ENCODE data around the gene NTNG2.

NTNG2 gene

GRCh38 chr9:132274861-132275260 is 113.0 kb downstream of the NTNG2 start:
- Histone ChIP-seq H3K4me2 (ENCODE audit: low read depth, low read length) (no peak overlapping the region), H3K79me2 (ENCODE audit: low read length) (no peaks in the 10 kb centered on the region), H3K27me3 (replicated peaks; ENCODE audit: insufficient read depth, low read length) (no peaks in the 10 kb centered on the region), H3F3A (ENCODE audit: insufficient read depth, low read length) (peaks cover 9% of the 10 kb centered on the region; the same call in 1 of the 2 replicates), H4K20me1 (ENCODE audit: insufficient read depth, low read length) (0 out of 2 replicates have a peak, but pooled peaks cover 3% of the 10 kb centered on the region), H3K27ac (ENCODE audit: low read length) (no peak overlapping the region), H3K4me3 (ENCODE audit: low read length) (no peak overlapping the region), H2AFZ (ENCODE audit: low read length) (no peak overlapping the region), H3K9me3 (replicated peaks; ENCODE audit: insufficient read depth, low read length) (no peaks in the 10 kb centered on the region), H3K9ac (ENCODE audit: low read length) (no peak overlapping the region), H3K4me1 (ENCODE audit: low read length) (no peaks in the 10 kb centered on the region), H3K36me3 (replicated peaks; ENCODE audit: insufficient read depth, low read length) (peaks cover 8% of the 10 kb centered on the region), H3K9me2 (replicated peaks; ENCODE audit: insufficient read depth, low read length) (no peaks in the 10 kb centered on the region)
- TF ChIP-seq EZH2phosphoT487 (IDR thresholded peaks at IDR 0.05; ENCODE audit: low read length), result no peak
- no peak for DNase-seq

GRCh38 chr9:132283165-132283564 is 121.3 kb downstream of the NTNG2 start:
- H3K27me3 ChIP-seq (replicated peaks; ENCODE audit: insufficient read depth, low read length), result no peaks in the 10 kb centered on the region
- no peak for DNase-seq
- no peaks in the 10 kb centered on the region for H3K4me1 ChIP-seq (ENCODE audit: low read length)
- TF ChIP-seq CTCF (IDR thresholded peaks at IDR 0.05; ENCODE audit: low read length) (no peak), EZH2phosphoT487 (IDR thresholded peaks at IDR 0.05; ENCODE audit: low read length) (no peak), EZH2 (optimal IDR thresholded peaks at IDR 0.05; ENCODE audit: low read depth, low read length) (no peak)
- peaks cover 8% of the 10 kb centered on the region for H3K36me3 ChIP-seq (replicated peaks; ENCODE audit: insufficient read depth, low read length)
- H3K9me3 ChIP-seq (replicated peaks; ENCODE audit: insufficient read depth, low read length), result no peaks in the 10 kb centered on the region
- no peak overlapping the region for H3K27ac ChIP-seq (ENCODE audit: low read length)
- no peak overlapping the region for H3K4me3 ChIP-seq (ENCODE audit: low read length)
- no peaks in the 10 kb centered on the region for H3F3A ChIP-seq (ENCODE audit: insufficient read depth, low read length)
- no peaks in the 10 kb centered on the region for H3K79me2 ChIP-seq (ENCODE audit: low read length)
- no peaks in the 10 kb centered on the region for H3K9me2 ChIP-seq (replicated peaks; ENCODE audit: insufficient read depth, low read length)
- H4K20me1 ChIP-seq (ENCODE audit: insufficient read depth, low read length), result 0 out of 2 replicates have a peak, but pooled peaks cover 3% of the 10 kb centered on the region
- no peak overlapping the region for H2AFZ ChIP-seq (ENCODE audit: low read length)
- H3K9ac ChIP-seq (ENCODE audit: low read length), result no peak overlapping the region
- no peak overlapping the region for H3K4me2 ChIP-seq (ENCODE audit: low read depth, low read length)

- Histone ChIP-seq H2AFZ (ENCODE audit: low read length) (no peak overlapping the region), H3K9me3 (replicated peaks; ENCODE audit: insufficient read depth, low read length) (no peaks in the 10 kb centered on the region), H3K9me2 (replicated peaks; ENCODE audit: insufficient read depth, low read length) (no peaks in the 10 kb centered on the region), H3K36me3 (replicated peaks; ENCODE audit: insufficient read depth, low read length) (peaks cover 8% of the 10 kb centered on the region), H3K27me3 (replicated peaks; ENCODE audit: insufficient read depth, low read length) (no peaks in the 10 kb centered on the region), H3K4me2 (ENCODE audit: low read depth, low read length) (no peak overlapping the region), H3K27ac (ENCODE audit: low read length) (no peak overlapping the region), H3K4me3 (ENCODE audit: low read length) (no peak overlapping the region), H4K20me1 (ENCODE audit: insufficient read depth, low read length) (no peaks in the 10 kb centered on the region), H3K4me1 (ENCODE audit: low read length) (no peaks in the 10 kb centered on the region), H3K9ac (ENCODE audit: low read length) (no peak overlapping the region), H3F3A (ENCODE audit: insufficient read depth, low read length) (no peaks in the 10 kb centered on the region), H3K79me2 (ENCODE audit: low read length) (no peaks in the 10 kb centered on the region)
- DNase-seq, result no peak
- TF ChIP-seq EZH2phosphoT487 (IDR thresholded peaks at IDR 0.05; ENCODE audit: low read length) (no peak), EZH2 (optimal IDR thresholded peaks at IDR 0.05; ENCODE audit: low read depth, low read length) (no peak), CTCF (IDR thresholded peaks at IDR 0.05; ENCODE audit: low read length) (no peak)
Observed at GRCh38 chr9:132283863-132284262, 122.0 kb downstream of the NTNG2 start.

- H4K20me1 ChIP-seq (ENCODE audit: insufficient read depth, low read length), result no peaks in the 10 kb centered on the region
- no peaks in the 10 kb centered on the region for H3K4me1 ChIP-seq (ENCODE audit: low read length)
- H3K79me2 ChIP-seq (ENCODE audit: low read length), result no peaks in the 10 kb centered on the region
- H3K27ac ChIP-seq (ENCODE audit: low read length), result no peak overlapping the region
- DNase-seq, result no peak
- H3K27me3 ChIP-seq (replicated peaks; ENCODE audit: insufficient read depth, low read length), result no peaks in the 10 kb centered on the region
- H3K36me3 ChIP-seq (replicated peaks; ENCODE audit: insufficient read depth, low read length), result peaks cover 4% of the 10 kb centered on the region
- no peaks in the 10 kb centered on the region for H3F3A ChIP-seq (ENCODE audit: insufficient read depth, low read length)
- H3K9me3 ChIP-seq (replicated peaks; ENCODE audit: insufficient read depth, low read length), result no peaks in the 10 kb centered on the region
- no peak for TF ChIP-seq EZH2phosphoT487 (IDR thresholded peaks at IDR 0.05; ENCODE audit: low read length)
- TF ChIP-seq EZH2 (optimal IDR thresholded peaks at IDR 0.05; ENCODE audit: low read depth, low read length), result no peak
- no peak overlapping the region for H3K4me3 ChIP-seq (ENCODE audit: low read length)
- H3K4me2 ChIP-seq (ENCODE audit: low read depth, low read length), result no peak overlapping the region
- no peak overlapping the region for H2AFZ ChIP-seq (ENCODE audit: low read length)
- no peaks in the 10 kb centered on the region for H3K9me2 ChIP-seq (replicated peaks; ENCODE audit: insufficient read depth, low read length)
- no peak overlapping the region for H3K9ac ChIP-seq (ENCODE audit: low read length)
Observed at GRCh38 chr9:132287256-132287760, 125.5 kb downstream of the NTNG2 start.
